GM21786 (cell line): ENCODE measurements around the gene MAPK9.
"Not testable (repeated sequence)": the region's sequence is repeated elsewhere in the genome, so short reads cannot be mapped to it uniquely, and the experiment has no call there.

Source experiments
- ATAC-seq: cut with Tn5 transposase; IDR thresholded peaks from one replicate; pipeline ENCODE4 v1.9.1; 2021; ENCODE audit not compliant: unreplicated experiment

MAPK9 gene

GRCh38 chr5:180235846-180236245 lies 56.0 kb downstream of the MAPK9 start:
- ATAC-seq = no peak

DNA sequence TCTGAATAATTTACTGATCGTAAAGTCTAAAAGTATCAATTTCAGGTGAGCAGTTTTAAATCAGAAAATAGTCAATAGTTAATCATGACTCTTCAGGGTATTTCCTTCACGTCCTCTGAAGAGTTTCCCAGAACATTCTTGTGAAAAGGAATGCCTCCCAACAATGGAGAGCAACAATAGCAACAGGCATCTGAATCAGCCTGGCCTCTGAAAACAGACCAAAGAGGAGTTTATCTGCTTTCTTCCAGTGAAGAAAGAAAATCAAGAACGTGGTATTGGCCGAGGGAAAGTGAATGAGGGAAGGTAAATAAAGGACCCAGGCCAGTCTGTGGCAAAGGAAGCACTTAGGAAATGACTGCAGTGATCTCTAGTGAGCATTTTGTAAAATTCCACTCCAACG lies 56.8 kb downstream of the MAPK9 start:
- ATAC-seq = no peak

GRCh38 chr5:180234271-180234670 lies 57.6 kb downstream of the MAPK9 start:
- ATAC-seq = no peak

DNA sequence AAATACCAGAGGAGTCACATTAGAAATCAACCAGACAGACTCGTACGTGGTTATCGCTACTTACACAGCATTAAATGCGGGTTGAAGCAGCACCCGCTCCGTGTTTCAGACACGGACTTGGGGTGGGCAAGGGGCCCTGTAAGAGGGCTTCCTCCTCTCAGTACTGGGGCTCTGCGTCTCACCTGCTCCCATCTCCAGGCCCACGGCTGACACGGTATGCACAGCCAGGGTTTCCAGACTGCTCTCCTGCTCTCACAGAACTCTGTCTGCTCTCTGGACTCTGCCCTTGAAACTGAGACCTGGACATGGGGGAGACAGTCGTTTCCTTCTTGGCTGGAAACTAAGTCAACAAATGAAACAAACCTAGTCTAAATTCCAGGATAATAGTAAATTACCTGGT lies 58.2 kb downstream of the MAPK9 start:
- no peak for ATAC-seq

- ATAC-seq = no peak
Measured at GRCh38 chr5:180230017-180230416, 61.9 kb downstream of the MAPK9 start.

GRCh38 chr5:180222056-180222455 lies 69.8 kb downstream of the MAPK9 start:
- no peak for ATAC-seq

GRCh38 chr5:180217797-180218196 lies 74.1 kb downstream of the MAPK9 start:
- no peak for ATAC-seq

- no peak for ATAC-seq
Measured at GRCh38 chr5:180216646-180217171, 75.2 kb downstream of the MAPK9 start.

DNA sequence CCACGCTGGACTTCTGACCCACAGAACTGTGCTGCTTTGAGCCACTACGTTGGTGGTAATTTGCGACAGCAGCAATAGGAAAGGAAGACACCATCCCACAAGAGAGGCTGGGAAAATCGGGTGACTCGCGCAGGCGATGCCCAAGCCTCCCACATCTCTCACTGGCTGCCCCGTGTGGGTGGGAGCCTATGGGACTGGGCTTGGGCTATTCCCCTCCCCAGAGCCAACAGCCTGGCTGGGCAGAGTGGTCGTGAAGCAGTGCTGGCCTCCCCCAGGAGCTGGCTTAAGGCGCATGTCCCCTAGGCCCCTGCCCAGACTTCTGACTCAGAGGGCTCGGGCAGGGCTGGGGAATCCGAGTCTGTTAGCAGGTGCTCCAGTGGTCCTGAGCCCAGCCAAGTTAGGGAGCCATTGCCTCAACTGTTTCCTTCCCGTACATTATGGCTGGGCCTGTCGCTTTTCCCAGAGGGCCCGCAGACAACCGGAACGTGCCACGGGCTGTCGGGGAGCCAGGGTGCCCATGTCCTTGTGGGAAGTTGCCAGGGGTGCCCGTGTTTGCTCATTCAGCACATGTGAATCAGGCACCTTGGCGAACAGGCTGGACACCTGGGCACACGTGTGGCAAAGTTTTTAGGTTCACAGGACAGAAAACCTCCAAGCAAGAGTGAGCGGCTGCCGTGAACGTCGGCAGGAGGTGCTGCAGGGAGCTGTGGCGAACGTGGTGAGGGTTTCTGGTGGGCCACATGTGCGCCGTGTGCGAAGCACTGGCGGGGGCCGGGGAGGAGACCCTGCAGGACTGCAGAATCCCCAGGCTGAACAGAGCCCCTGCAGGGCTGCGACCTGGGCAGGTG lies 75.9 kb downstream of the MAPK9 start:
- no peak for ATAC-seq

DNA sequence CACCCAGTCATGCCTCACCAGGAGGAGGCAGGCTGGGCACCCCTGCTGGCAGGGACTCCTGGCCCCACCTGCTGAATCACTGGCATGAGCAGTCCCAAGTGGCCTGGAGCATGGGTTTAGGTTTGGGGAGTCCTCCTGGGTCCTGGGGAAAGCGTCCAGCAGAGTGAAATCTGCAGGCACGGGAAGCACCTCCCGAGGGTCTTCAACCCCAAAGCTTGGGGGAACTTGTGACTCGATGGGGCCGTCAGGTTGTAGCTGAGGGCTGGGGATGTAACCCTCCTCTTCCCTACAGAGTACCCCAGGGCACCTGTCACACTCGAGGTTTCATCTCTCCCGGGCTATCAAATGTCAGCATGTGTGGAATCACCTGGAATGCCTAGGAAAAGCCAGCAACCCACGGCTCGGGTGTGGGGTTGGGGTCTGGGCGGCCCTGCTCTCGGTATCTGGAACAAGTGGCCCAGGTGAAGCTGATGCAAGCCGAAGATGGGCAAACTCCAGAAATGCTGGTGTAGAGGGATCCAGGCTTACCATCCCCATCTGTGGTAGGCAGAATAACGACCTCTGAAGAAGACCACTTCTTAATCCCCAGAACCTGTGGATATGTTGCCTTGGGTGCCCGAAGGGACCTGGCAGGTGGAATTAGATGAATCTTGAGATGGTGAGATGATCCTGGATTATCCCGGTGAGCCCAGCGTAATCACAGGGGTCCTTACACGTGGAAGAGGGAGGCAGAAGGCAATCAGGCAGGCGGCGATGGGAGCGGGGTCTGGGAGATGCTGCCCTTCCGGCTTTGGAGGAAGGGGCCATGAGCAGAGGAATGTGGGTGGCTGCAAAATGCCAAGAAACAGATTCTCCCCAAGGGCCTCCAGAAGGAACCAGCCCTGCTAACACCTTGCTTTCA lies 76.8 kb downstream of the MAPK9 start:
- no peak for ATAC-seq

DNA sequence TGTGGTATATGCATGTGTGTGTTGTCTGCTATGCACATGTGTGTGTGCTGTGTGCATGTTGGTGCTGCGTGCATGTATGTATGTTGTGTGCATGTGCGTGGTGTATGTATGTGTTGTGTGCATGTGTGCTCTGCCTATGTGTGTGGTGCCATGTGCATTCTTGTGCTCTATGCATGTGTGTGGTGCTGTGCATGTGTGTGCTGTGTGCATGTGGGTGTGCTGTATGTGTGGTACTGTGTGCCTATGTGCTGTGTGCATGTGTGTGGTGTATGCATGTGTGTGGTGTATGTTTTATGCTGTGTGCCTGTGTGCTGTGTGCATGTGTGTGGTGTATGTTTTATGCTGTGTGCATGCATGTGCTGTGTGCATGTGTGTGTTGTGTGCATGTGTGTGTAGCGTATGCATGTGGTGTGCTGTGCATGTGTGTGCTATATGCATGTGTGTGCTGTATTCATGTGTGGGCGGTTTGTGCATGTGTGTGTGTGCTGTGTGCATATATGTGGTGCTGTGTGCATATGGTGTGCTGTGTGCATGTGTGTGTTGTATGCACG lies 78.2 kb downstream of the MAPK9 start:
- no peak for ATAC-seq

DNA sequence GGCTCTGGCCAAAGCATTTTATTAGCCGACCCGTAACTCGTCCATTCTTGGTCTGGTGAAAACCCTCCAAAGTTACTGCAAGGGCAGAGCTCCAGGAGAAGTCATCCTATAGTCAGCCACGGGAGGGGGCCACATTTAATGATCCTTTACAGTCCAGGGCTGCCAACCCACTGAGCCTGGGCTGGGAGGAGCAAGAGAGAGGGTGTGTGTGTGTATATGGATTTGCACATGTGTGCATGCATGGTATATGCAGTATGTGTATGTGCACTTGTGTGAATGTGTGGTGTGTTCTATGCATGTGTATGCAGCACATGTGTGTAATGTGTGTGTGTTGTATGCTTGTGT lies 78.7 kb downstream of the MAPK9 start:
- no peak for ATAC-seq

GRCh38 chr5:180212363-180213255 lies 79.3 kb downstream of the MAPK9 start:
- no peak for ATAC-seq

GRCh38 chr5:180211761-180212035 lies 80.2 kb downstream of the MAPK9 start:
- no peak for ATAC-seq

GRCh38 chr5:180210961-180211760 lies 80.7 kb downstream of the MAPK9 start:
- ATAC-seq = no peak

GRCh38 chr5:180210077-180210476 lies 81.8 kb downstream of the MAPK9 start:
- not testable (repeated sequence) for ATAC-seq

GRCh38 chr5:180209137-180209581 lies 82.7 kb downstream of the MAPK9 start, which contains the start of gene RASGEF1C:
Gene RASGEF1C, minus strand, starts transcription at chr5:180209211. Its CDS starts 71,159 bp downstream, at chr5:180138052.
- ATAC-seq = peak; percentile 68

DNA sequence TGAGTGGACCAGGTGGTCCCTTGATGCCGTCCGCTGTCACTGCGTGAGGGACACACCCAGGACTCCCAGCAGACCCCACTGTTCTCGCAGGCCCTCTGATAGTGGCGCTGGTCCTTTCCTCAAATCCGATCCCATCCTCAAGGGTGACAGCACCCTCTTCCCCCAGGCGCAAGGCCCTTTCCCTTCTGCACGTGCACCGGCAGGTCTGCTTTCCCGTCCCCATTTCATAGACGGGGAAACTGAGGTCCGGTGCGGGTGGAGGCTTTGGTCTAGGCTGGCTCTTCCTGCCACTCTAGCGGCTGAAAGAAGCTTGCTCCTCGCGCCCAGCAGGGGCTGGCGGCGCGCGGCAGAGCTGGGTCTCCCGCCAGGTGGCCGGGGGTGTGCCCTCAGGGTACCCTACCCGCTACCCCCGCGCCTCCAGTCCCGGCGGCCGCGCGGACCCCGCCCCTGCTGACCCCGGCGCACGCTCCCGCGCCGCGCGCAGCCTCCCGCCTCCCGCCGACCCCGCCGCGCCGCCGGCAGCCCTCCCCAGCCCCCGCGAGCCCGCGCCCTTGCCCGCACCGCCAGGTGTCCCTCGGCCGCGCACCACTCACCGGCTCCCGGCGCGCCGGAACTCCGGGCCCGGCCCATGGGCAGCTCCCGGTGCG lies 83.3 kb downstream of the MAPK9 start:
- peak; percentile 16 for ATAC-seq

- no peak for ATAC-seq
Measured at GRCh38 chr5:180208038-180208434, 83.8 kb downstream of the MAPK9 start.
